Stimulated activated CD4-positive, alpha-beta T cell treated with anti-CD3 and anti-CD28 coated beads, Interleukin-15, amount 100 ng/mL, for 24 hours (primary cell): ENCODE measurements around the gene CITED2.

Source experiments
- DNase-seq: peaks from one replicate; pipeline ENCODE4 v3.0.0-alpha.2; 2020

Gene CITED2

DNA sequence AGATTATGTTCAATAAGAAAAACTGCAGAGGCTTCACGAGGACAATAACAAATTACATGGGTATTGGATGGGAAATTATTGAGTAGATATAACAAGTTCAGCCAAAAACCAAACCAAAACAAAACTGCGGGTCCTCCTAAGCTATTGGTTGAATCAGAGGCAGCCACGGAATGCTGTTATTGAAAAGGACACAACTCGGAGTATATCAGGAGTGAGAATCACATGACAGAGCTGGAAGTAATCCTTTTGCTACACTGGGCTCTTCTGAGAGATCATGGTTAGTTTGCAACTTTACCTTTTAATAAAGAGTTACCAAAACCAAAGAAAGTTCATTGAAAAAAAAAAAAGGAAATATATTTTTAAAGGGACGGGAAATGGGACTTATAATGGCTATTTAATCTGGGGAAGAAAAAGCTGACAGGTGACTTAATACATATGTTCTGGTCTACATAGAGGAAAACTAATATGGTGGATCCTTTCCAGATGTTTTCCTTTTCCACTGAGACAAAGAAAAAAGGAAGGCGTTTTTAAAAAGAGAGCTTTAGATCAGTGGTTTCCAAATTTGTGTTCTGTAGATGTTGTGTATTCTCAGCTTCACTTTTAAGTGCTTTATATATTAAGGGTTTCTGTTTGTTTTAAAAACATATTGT lies 6.9 kb upstream of the CITED2 start:
- DNase-seq = no peak

GRCh38 chr6:139380611-139381010 lies 6.2 kb upstream of the CITED2 start:
- no peak for DNase-seq

GRCh38 chr6:139380168-139380567 lies 5.7 kb upstream of the CITED2 start:
- no peak for DNase-seq

DNA sequence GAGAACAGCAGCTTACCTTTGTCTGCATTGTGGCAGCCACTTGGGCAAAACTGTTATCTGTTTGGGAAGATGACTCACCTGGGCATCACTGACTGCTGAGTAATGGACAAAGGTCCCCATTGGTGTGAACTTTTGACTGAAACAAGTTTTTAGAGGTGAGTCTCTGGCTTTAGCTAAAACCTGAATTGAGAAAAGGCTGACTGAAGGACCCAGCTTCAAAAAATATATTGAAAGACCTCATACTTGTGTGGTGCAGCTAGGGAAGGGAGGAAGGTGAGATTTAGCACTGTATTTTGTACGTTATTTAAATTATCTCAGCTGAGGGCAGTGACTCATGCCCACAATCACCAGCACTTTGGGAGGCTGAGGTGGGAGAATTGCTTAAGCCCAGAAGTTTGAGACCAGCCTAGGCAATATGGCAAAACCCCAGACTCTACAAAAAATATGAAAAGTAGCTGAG lies 4.5 kb upstream of the CITED2 start:
- DNase-seq = peak; percentile 27

- no peak for DNase-seq
Measured at GRCh38 chr6:139378226-139378625, 3.8 kb upstream of the CITED2 start.

- DNase-seq = no peak
Measured at GRCh38 chr6:139376604-139377218, 2.3 kb upstream of the CITED2 start.

DNA sequence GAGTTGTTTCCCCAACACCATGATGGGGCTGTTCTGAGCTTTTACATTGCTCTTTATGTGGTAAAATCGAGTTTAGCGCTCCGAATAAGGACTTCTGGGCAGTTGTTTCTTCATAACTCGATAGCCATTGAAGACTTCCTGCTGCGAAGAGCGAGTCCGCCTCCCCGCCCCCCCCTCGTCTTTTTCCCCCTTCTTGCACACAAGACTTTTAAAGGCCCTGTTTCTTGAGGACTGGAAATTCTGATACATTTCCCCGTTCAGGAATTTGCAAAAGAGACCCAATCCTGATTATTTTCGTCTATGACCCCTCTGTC lies 1.5 kb upstream of the CITED2 start:
- DNase-seq = peak; percentile 16

- peak; percentile 88 for DNase-seq
Measured at GRCh38 chr6:139375226-139376016, 973 bp upstream of the CITED2 start.

DNA sequence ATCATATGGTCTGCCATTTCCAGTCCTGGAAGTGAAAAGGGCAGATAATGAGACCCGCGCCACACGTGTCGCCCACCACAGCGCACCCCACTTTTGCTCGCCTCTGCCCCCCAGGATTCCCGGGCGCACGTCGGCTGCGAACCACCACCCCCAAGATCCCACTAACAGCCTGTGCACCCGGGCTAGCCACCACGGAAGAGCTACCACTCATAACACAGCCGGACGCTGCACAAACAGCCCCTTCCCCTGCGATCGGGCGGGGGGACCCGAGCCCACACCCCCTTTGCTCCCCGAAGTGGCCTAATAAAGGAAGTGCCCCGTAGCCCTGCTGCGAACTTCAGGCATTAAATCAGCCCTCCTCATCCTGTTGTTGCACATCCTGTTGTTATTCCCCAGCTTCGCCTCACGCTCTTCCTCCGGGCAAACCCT lies 506 bp downstream of the CITED2 start:
- no peak for DNase-seq

DNA sequence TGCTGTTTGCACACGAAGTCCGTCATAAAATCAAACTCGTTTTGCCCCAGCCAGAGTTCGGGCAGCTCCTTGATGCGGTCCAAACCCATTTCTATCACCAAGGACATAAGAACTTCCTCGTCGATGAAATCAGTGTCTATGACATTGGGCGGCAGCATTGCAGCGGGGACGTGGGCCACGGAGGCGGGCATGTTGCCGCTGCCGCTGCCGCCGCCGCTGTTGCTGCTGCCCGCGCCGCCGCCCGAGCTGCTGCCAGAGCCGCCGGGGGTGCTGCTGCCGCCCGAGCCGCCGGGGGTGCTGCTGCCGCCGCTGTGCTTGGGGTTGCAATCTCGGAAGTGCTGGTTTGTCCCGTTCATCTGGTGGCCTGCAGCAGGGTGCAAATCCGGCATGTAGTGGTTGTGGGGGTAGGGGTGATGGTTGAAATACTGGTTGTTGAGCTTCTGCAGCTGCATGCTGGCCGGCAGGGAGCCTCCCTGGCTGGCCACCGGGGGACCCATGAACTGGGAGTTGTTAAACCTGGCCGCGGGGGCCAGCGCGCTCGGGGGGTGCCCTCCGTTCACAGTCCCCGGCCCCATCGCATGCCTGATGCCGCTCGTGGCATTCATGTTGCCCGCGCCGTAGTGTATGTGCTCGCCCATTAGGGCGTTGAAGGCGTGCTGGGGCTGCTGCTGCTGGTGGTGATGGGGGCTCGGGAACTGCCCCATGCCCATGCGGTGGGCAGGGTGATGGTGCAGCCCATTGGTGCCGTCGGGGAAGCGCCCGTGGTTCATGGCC lies 1.1 kb downstream of the CITED2 start:
- peak; percentile 80 for DNase-seq

DNA sequence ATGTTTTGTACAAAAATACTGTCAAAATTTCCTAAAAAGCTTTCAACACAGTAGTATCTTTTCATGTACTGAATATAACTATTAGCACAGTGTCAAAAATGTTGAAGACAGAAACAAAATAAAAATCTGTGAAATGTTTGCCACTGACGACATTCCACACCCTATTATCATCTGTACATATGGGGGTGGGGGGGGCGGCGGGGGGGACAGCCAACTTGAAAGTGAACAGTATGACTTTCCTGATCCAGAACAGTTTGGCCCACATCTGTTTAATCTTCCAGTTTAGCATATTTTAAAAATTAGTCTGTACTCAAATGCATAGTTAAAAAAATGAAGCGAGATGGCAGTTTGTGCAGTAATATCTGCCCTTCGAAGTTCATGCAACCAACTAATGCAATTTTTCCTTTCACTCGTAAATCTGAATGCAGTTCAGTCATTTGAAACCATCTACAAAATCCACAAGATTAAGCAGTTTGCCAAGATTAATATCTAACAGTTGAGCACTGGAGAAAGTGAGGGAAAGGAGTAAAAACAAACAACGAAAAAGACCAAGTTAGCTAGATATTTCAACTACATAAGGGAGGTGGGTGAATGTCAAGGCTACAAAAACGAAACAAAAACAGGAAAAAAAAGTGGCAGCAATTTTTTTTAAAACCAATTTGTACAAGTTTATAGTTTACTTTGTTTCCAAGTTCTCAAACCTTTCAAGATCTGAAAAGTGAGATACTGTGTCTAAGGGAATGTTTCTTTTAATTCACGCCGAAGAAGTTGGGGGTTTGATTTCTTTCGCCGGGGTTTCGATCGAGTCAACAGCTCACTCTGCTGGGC lies 1.9 kb downstream of the CITED2 start:
- no peak for DNase-seq

GRCh38 chr6:139371421-139372203 lies 2.8 kb downstream of the CITED2 start:
- DNase-seq = no peak

- DNase-seq = no peak
Measured at GRCh38 chr6:139370999-139371345, 3.5 kb downstream of the CITED2 start.

- no peak for DNase-seq
Measured at GRCh38 chr6:139370283-139370998, 4.0 kb downstream of the CITED2 start.

DNA sequence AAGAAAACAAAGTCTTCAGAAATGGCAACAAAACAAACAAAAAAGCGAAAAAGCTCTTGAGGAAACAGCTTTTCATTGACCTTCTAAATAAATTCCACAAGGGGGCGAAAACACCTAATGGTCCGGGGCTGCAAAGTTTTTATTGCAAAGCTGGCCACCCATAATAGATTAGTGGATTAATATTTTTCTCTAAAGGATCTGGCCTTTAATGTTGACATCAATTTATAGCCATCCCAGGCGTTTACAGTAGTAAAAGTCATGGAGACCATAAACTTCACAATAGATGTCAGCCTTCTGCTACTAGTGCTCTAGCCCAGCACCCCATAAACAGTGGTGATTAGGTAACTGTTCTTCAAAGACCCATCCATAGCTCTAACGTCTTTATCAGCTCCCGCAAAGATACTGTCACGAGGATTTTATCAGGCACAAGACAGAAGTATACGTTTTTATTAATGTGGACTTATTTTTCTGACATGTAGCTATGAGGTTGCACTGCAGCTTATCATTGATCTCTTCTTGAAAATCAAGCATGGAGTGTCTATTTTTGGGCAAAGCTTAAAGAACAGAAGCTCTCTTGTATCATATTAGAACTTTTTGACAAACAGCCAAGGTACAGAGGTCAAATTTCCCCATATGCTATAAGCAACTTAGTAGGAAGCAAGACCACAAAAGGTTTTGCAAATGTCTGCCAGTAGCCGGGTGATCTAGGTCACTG lies 4.7 kb downstream of the CITED2 start:
- peak; percentile 32 for DNase-seq

DNA sequence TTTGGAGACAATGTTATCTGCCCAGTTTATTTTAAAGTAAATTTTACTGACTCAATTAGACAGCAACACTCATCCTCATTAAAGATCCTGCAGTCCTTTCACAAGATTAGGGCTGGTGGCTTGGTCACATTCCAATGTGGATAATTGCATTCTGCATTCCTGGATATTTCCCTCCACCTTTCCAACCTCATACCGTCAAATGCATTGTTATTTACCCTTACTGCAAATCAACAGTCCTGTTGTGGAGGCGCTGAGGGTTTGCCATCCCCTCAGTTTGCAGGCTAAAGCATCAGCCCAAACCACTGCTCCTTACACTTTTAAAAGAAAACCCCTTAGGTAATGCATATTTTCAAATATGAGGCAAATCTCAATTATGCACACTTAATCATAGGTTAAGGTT lies 5.4 kb downstream of the CITED2 start:
- no peak for DNase-seq

DNA sequence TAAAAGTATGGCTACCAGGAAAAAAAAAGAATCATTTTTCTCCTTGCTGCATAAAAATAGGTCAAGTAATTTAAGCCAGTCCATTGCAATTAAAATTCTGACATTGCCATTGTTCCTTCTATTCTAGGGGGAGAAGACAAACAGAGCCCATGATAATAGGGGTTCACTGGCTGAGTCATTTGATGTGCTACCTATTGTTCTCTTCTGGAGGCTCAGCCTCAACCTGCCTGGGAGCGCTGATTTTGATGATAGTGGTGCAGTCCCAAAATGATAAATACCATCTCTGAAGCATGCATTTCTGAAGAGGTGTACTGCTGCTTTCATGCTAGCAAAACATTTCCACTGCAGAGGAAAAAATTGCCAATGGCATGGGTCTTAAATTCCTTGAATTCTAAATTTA lies 5.8 kb downstream of the CITED2 start:
- no peak for DNase-seq

DNA sequence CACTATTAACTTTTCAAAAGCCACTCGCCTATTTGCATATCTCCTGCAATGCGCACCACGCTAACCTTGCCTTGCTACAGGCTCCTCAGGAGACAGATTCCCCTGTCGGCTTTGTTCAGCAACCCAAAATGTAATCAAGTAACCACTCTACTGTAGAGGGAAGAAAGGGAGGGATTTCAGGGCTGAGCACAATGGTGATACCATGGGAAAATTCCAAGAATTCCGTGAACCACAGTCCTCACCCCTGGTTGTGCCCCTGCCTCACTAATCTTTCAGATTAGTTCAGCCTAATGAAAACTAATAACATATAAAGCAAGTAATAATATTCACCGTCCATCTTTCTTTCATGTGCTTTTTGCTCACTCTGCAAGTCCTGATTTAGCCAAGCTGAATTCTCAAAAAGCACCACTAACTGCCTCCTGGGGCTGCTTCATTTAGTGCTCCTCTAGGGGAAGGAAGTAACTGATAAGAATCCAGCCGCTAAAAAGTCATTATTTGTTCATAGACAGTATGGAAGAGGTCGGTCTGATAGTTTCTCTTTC lies 6.6 kb downstream of the CITED2 start:
- DNase-seq = no peak

GRCh38 chr6:139364982-139365379 lies 9.5 kb downstream of the CITED2 start:
- no peak for DNase-seq
